HG02763 (cell line): ENCODE measurements around the gene HNRNPDL.
"Not testable (repeated sequence)": the region's sequence is repeated elsewhere in the genome, so short reads cannot be mapped to it uniquely, and the experiment has no call there.

Source experiments
- ATAC-seq: cut with Tn5 transposase; IDR thresholded peaks from one replicate; pipeline ENCODE4 v1.9.1; 2021; ENCODE audit warnings: mild to moderate bottlenecking, moderate library complexity; ENCODE audit not compliant: unreplicated experiment

Gene HNRNPDL

GRCh38 chr4:82430193-82430963 lies at the start of gene HNRNPDL, which contains the start of gene ENOPH1:
HNRNPDL (minus strand) TSS chr4:82430462; CDS start chr4:82429690, 772 bp downstream.
ENOPH1 (plus strand) TSS chr4:82430590; CDS start chr4:82430830, 240 bp downstream.
- ATAC-seq, result peak; percentile 72

- ATAC-seq, result no peak
These were observed 49.3 kb upstream of the HNRNPDL start for GRCh38 chr4:82479562-82479961.

GRCh38 chr4:82477469-82477868 lies 47.2 kb upstream of the HNRNPDL start:
- not testable (repeated sequence) for ATAC-seq

- not testable (repeated sequence) for ATAC-seq
These were observed 45.7 kb upstream of the HNRNPDL start for GRCh38 chr4:82475931-82476330.

GRCh38 chr4:82473621-82474164 lies 43.4 kb upstream of the HNRNPDL start:
- no peak for ATAC-seq

GRCh38 chr4:82473080-82473479 lies 42.8 kb upstream of the HNRNPDL start:
- ATAC-seq, result not testable (repeated sequence)

GRCh38 chr4:82469791-82470345 lies 39.6 kb upstream of the HNRNPDL start:
- no peak for ATAC-seq

GRCh38 chr4:82467471-82467870 lies 37.2 kb upstream of the HNRNPDL start:
- no peak for ATAC-seq

GRCh38 chr4:82463221-82463620 lies 33.0 kb upstream of the HNRNPDL start:
- ATAC-seq, result no peak

GRCh38 chr4:82462415-82462831 lies 32.2 kb upstream of the HNRNPDL start:
- peak; percentile 65 for ATAC-seq

- no peak for ATAC-seq
These were observed 31.4 kb upstream of the HNRNPDL start for GRCh38 chr4:82461710-82462109.

GRCh38 chr4:82458729-82459128 lies 28.5 kb upstream of the HNRNPDL start:
- ATAC-seq, result no peak

GRCh38 chr4:82457266-82457665 lies 27.0 kb upstream of the HNRNPDL start:
- ATAC-seq, result no peak

GRCh38 chr4:82452026-82452425 lies 21.8 kb upstream of the HNRNPDL start:
- no peak for ATAC-seq

GRCh38 chr4:82450966-82451755 lies 20.9 kb upstream of the HNRNPDL start:
- ATAC-seq, result no peak

- no peak for ATAC-seq
These were observed 17.6 kb upstream of the HNRNPDL start for GRCh38 chr4:82447886-82448285.

GRCh38 chr4:82439088-82439487 lies 8.8 kb upstream of the HNRNPDL start:
- ATAC-seq, result no peak

GRCh38 chr4:82437285-82438005 lies 7.2 kb upstream of the HNRNPDL start:
- no peak for ATAC-seq

GRCh38 chr4:82436780-82437179 lies 6.5 kb upstream of the HNRNPDL start:
- ATAC-seq, result no peak

- no peak for ATAC-seq
These were observed 5.9 kb upstream of the HNRNPDL start for GRCh38 chr4:82436130-82436529.

- ATAC-seq, result no peak
These were observed 4.7 kb upstream of the HNRNPDL start for GRCh38 chr4:82434949-82435348.
